Activated naive CD8-positive, alpha-beta T cell (primary cell): ENCODE data around the gene IDH1.

ENCODE experiments used
- H3K27ac Mint-ChIP-seq: one replicate; pipeline ENCODE4 v1.8.0; 2021; ENCODE audit warnings: mixed read lengths
- H3K27me3 Mint-ChIP-seq: one replicate; pipeline ENCODE4 v1.8.0; 2021; ENCODE audit warnings: mixed read lengths
- H3K36me3 Mint-ChIP-seq: one replicate; pipeline ENCODE4 v1.8.0; 2021; ENCODE audit warnings: mixed read lengths
- H3K4me1 Mint-ChIP-seq: one replicate; pipeline ENCODE4 v1.8.0; 2021; ENCODE audit warnings: low read depth, mixed read lengths
- H3K4me3 Mint-ChIP-seq: one replicate; pipeline ENCODE4 v1.8.0; 2021; ENCODE audit warnings: mild to moderate bottlenecking, mixed read lengths
- H3K9me3 Mint-ChIP-seq: one replicate; pipeline ENCODE4 v1.8.0; 2021; ENCODE audit warnings: low read depth, mixed read lengths

IDH1 gene

DNA sequence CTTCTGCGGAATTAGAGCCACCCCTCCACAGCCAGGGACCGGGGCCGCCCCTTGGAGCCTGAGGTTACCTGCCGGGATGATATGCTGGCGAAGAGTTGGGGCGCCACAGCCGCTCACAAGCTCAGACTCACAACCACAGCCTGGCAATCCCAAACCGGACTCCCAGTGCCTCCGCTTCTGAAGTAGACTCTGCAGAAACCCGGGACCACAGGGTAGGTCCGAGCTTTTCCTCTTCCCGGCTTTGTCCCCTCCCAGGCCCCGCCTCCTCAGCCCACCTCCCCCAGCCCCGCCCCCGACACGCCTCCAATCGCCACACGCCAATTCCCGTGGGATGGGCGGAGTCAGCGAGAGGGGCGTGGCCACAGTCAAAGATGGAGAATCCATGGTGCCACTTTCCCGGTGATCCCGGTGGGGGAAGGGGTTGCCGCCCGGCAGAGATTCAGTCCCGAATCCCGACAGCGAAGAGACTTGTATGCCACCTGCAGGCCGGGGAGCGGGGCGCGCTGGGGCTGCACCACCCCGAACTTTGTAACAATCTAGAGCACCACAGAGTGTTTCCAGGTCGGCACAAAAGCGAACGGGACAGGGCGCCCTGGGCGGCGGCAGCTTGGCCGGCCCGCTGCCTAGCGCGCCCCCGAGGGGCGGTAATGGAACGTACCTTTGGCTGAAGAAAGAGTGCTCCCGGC, at the start of gene IDH1:
IDH1 (minus strand) TSS at position 201 of the 686 bp plus-strand sequence. CDS start 3,520 bp downstream, outside the sequence.
- peak within 1 kb of the TSS; percentile 58 for H3K27ac Mint-ChIP-seq
- no peaks in the 10 kb centered on the region for H3K9me3 Mint-ChIP-seq
- H3K27me3 Mint-ChIP-seq = no peaks in the 10 kb centered on the region
- H3K36me3 Mint-ChIP-seq = no peaks in the 10 kb centered on the region
- peak within 1 kb of the TSS; percentile 98 for H3K4me3 Mint-ChIP-seq
- H3K4me1 Mint-ChIP-seq = peaks cover 28% of the 10 kb centered on the region

GRCh38 chr2:208304157-208304556, 49.3 kb upstream of the IDH1 start:
- Mint-ChIP-seq H3K9me3 (no peaks in the 10 kb centered on the region), H3K36me3 (peaks cover 20% of the 10 kb centered on the region), H3K27me3 (no peaks in the 10 kb centered on the region), H3K4me1 (no peaks in the 10 kb centered on the region), H3K27ac (no peak overlapping the region), H3K4me3 (no peak overlapping the region)

DNA sequence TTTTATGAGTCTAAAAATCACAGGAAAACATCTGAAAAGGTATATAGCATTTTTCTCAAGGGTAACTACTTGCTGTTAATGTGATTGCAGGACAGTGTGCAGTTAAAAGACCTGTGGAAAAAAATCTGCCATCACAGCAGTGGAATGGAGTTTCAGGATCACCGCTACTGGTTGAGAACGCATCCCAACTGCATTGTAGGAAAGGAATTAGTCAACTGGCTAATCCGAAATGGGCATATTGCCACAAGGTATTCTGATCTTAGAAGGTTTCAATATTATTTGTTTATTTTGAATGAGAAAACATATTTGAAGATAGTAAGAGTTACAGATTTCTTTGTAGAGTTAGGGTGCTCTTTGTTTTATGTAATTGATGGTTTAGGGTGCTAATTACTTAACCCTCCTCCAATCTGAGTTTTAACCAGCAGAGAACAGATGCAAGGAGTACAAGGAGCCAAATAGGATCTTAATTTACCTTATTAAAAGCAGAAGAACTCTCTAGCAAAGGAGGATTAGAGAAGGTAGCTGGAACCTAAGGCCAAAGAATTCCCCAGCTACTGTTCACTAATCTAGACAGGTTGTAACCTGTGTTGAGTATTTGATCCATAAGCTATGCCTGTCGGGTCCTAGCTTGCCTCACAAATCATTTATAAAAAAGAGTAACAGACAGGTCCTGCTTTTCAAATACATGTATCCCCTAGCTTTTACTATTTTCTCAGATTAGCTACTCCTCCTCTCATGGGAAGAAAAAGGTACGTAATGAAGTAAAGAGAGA, 46.2 kb upstream of the IDH1 start:
- no peaks in the 10 kb centered on the region for H3K27me3 Mint-ChIP-seq
- H3K9me3 Mint-ChIP-seq = no peaks in the 10 kb centered on the region
- peaks cover 6% of the 10 kb centered on the region for H3K4me1 Mint-ChIP-seq
- peaks cover 20% of the 10 kb centered on the region for H3K36me3 Mint-ChIP-seq
- H3K27ac Mint-ChIP-seq = no peak overlapping the region
- no peak overlapping the region for H3K4me3 Mint-ChIP-seq

DNA sequence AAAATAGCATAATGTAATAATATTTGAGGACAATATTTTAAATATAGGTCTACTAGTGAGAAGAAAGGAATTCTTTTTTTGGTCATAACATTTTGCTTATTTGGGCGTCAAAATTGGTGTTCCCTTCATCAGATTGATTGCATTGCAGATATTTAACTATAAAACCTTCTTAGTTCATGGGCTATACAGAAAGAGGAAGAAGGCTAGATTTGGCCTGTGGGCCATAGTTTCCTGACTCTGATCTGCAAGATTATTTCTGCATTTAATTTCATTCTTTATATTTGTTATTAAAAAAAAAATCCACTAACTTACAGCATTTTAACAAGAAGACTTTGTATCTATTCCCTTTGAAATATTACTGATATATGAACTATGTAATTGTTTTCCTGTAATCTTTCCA, 43.1 kb upstream of the IDH1 start:
- Mint-ChIP-seq H3K27me3 (no peaks in the 10 kb centered on the region), H3K36me3 (peaks cover 23% of the 10 kb centered on the region), H3K4me3 (no peak overlapping the region), H3K27ac (no peak overlapping the region), H3K4me1 (peaks cover 30% of the 10 kb centered on the region), H3K9me3 (no peaks in the 10 kb centered on the region)

GRCh38 chr2:208296610-208297009, 41.7 kb upstream of the IDH1 start:
- H3K27ac Mint-ChIP-seq = peak overlapping the region; percentile 58
- H3K9me3 Mint-ChIP-seq = no peaks in the 10 kb centered on the region
- no peak overlapping the region for H3K4me3 Mint-ChIP-seq
- peaks cover 33% of the 10 kb centered on the region for H3K36me3 Mint-ChIP-seq
- H3K4me1 Mint-ChIP-seq = peaks cover 42% of the 10 kb centered on the region
- no peaks in the 10 kb centered on the region for H3K27me3 Mint-ChIP-seq

- H3K27ac Mint-ChIP-seq = no peak overlapping the region
- H3K4me1 Mint-ChIP-seq = peaks cover 48% of the 10 kb centered on the region
- H3K36me3 Mint-ChIP-seq = peaks cover 36% of the 10 kb centered on the region
- H3K27me3 Mint-ChIP-seq = no peaks in the 10 kb centered on the region
- H3K4me3 Mint-ChIP-seq = no peak overlapping the region
- peaks cover 3% of the 10 kb centered on the region for H3K9me3 Mint-ChIP-seq
Measured at GRCh38 chr2:208295834-208296233, 41.0 kb upstream of the IDH1 start.

DNA sequence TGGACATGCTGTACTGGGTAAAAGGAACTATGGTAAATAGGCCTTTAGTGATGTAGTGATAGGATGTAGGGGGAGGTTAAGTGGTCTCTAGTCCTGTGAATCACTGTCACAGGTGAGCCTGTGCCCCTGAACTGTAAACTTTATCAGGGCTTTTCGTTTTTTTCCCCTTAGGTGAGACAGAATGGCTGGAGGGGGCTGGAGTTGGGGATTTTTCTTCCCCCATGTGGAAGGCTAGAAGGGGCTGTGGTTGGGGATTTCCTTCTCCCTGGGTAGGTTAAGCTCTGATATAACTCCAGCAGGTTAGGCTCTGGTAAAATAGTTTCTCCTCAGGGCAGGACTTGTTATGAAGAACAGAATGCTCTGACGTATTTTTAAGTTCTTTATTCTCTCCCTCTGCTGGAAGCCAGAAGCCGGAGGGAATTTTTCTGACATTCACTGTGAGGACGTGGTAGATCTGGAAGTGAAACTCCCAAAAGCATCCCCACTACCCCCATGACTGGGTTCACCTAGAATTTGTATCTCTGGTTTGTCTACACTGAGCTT, 39.7 kb upstream of the IDH1 start:
- H3K36me3 Mint-ChIP-seq = peaks cover 43% of the 10 kb centered on the region

DNA sequence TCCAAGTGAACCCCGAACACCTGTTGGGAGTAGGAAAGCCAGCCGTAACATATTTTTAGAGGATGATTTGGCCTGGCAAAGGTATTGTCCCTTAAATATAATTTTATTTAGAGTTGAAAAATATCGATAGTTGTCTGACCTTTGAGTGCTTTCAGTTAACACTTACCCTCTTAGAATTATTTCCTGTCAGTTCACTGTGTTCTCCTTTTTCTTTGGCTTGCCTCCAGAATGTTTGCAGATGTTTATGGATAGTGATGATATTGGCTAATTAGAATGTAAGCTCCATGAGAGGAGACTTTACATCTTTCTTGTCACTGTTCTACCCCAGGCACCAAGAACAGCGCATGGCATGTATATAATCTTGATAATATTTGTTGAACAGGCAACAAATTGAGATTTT, 31.0 kb upstream of the IDH1 start:
- peaks cover 17% of the 10 kb centered on the region for H3K4me1 Mint-ChIP-seq
- H3K27ac Mint-ChIP-seq = no peak overlapping the region
- peaks cover 7% of the 10 kb centered on the region for H3K9me3 Mint-ChIP-seq
- H3K4me3 Mint-ChIP-seq = no peak overlapping the region
- H3K36me3 Mint-ChIP-seq = peaks cover 28% of the 10 kb centered on the region
- H3K27me3 Mint-ChIP-seq = no peaks in the 10 kb centered on the region

More for the DNA sequence above, 39.7 kb upstream of the IDH1 start:
- Mint-ChIP-seq H3K4me1 (peaks cover 55% of the 10 kb centered on the region), H3K4me3 (peak overlapping the region; percentile 11), H3K27me3 (no peaks in the 10 kb centered on the region), H3K27ac (peak overlapping the region; percentile 43), H3K9me3 (peaks cover 9% of the 10 kb centered on the region)

DNA sequence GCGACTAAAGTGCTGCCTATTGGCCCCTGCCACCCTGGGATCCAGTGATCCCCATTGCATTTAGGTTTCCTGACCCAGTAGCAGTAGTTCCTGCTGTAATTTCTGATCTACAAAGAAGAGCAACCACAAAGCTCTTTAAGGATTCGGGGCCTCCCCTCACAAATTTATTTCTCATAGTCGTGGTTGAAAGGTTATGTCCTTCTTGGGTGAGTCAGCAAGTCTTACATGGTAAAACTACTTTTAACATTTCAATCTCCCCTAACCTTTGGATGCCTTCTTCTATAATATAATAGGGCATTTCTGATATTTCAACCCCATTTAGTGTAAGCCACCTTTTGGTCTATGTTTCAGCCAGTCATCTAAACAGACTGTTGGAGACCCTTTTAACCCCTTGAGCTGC, 26.1 kb upstream of the IDH1 start:
- Mint-ChIP-seq H3K4me3 (no peak overlapping the region), H3K27me3 (no peaks in the 10 kb centered on the region), H3K9me3 (no peaks in the 10 kb centered on the region), H3K36me3 (peaks cover 41% of the 10 kb centered on the region), H3K27ac (peak overlapping the region; percentile 34), H3K4me1 (peaks cover 30% of the 10 kb centered on the region)

- Mint-ChIP-seq H3K36me3 (peaks cover 42% of the 10 kb centered on the region), H3K4me1 (peaks cover 31% of the 10 kb centered on the region), H3K9me3 (no peaks in the 10 kb centered on the region), H3K27ac (peak overlapping the region; percentile 34), H3K27me3 (no peaks in the 10 kb centered on the region), H3K4me3 (no peak overlapping the region)
Measured at GRCh38 chr2:208280234-208280633, 25.4 kb upstream of the IDH1 start.

DNA sequence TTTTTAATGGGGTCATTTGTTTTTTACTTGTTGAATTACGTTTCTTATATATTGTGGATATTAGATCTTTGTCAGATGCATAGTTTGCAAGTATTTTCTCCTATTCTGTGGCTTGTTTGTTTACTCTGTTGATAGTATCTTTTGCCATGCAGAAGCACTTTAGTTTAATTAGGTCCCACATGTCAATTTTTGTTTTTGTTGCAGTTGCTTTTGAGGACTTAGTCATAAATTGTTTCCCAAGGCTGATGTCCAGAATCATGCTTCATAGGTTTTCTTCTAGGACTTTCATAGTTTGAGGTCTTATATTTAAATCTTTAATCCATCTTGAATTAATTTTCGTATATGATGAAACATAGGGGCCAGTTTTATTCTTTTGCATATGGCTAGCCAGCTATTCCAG, 24.4 kb upstream of the IDH1 start:
- no peak overlapping the region for H3K27ac Mint-ChIP-seq
- H3K4me3 Mint-ChIP-seq = no peak overlapping the region

GRCh38 chr2:208278549-208278948, 23.7 kb upstream of the IDH1 start:
- Mint-ChIP-seq H3K9me3 (no peaks in the 10 kb centered on the region), H3K27ac (no peak overlapping the region), H3K4me3 (no peak overlapping the region), H3K36me3 (peaks cover 50% of the 10 kb centered on the region), H3K4me1 (peaks cover 43% of the 10 kb centered on the region), H3K27me3 (no peaks in the 10 kb centered on the region)

More for the DNA sequence above, 24.4 kb upstream of the IDH1 start:
- Mint-ChIP-seq H3K36me3 (peaks cover 46% of the 10 kb centered on the region), H3K4me1 (peaks cover 37% of the 10 kb centered on the region), H3K27me3 (no peaks in the 10 kb centered on the region), H3K9me3 (no peaks in the 10 kb centered on the region)

DNA sequence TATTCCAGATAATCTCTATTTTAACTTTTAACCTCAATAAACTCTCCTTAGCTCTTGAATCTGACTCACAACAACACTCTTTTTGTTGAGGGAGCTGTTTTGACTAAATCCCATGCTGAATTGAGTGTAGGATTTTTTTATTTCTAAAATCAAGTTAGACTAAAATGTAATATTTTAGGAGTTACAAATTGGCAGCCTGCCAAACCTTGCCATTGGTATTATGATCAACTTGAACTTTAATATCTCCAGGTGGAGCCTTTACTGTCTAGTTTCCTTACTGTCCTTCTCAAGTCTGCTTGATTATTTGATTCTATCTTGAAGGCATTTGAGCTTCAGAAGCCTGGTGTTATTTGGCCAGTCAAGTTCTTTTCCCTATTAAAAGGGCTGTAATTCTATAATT, 19.9 kb upstream of the IDH1 start:
- no peak overlapping the region for H3K27ac Mint-ChIP-seq
- H3K36me3 Mint-ChIP-seq = peaks cover 40% of the 10 kb centered on the region
- no peaks in the 10 kb centered on the region for H3K27me3 Mint-ChIP-seq
- no peaks in the 10 kb centered on the region for H3K9me3 Mint-ChIP-seq
- H3K4me1 Mint-ChIP-seq = peaks cover 31% of the 10 kb centered on the region
- no peak overlapping the region for H3K4me3 Mint-ChIP-seq

- H3K4me3 Mint-ChIP-seq = no peak overlapping the region
- H3K4me1 Mint-ChIP-seq = peaks cover 56% of the 10 kb centered on the region
Measured at GRCh38 chr2:208269091-208269490, 14.2 kb upstream of the IDH1 start.

DNA sequence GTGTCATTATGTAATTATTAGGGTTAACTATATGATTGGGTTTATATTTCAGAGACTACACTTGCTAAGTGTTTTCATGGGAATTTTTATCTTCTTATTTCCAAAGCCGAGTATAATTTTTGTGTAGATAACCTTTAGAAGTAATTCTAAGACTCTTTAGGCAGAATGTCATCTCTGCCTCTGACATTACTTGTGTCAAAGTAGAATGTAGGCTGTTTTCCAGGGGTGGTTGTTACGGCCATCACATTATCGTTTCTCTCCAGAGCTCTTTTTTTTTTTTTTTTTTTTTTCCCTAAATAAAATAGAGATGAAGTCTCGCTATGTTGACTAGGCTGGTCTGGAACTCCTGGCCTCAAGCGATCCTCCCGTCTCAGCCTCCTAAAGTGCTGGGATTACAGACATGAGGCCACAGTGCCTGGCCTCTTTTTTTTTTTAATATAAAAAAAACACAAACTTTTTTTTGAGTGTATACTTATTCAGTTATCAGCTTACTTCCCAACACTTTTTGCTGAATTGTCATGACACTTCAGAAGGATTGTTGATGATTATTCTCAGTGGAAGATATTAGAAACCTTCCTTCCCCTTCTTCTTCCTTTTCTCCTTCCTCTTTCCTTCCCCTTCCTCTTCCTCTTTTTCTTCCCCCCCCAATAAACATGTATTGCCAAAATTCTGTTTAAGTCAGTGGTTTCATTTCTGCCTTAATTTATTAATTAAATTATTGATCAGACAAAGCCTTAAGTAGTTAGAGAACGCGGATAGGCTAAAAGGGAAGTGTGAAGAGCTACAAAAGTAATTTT, 13.5 kb upstream of the IDH1 start:
- Mint-ChIP-seq H3K4me1 (peaks cover 56% of the 10 kb centered on the region), H3K4me3 (peak overlapping the region; percentile 73), H3K36me3 (peaks cover 5% of the 10 kb centered on the region), H3K27me3 (no peaks in the 10 kb centered on the region), H3K9me3 (no peaks in the 10 kb centered on the region), H3K27ac (no peak overlapping the region)

More at GRCh38 chr2:208269091-208269490, 14.2 kb upstream of the IDH1 start:
- H3K27me3 Mint-ChIP-seq = no peaks in the 10 kb centered on the region
- H3K9me3 Mint-ChIP-seq = no peaks in the 10 kb centered on the region
- no peak overlapping the region for H3K27ac Mint-ChIP-seq
- peaks cover 7% of the 10 kb centered on the region for H3K36me3 Mint-ChIP-seq
